ENCODE data around the gene GUCY1A2.
"Not testable (repeated sequence)": the region's sequence is repeated elsewhere in the genome, so short reads cannot be mapped to it uniquely, and the experiment has no call there.

GUCY1A2 gene

GRCh38 chr11:106815209-106815608 lies 203.1 kb downstream of the GUCY1A2 start:
- no peak for TF ChIP-seq PAX5 (IDR thresholded peaks at IDR 0.05; ENCODE audit: insufficient read depth, low read length, severe bottlenecking)
- TF ChIP-seq SPI1 (IDR thresholded peaks at IDR 0.05; ENCODE audit: low read depth, low read length): no peak
- TF ChIP-seq POLR2A (IDR thresholded peaks at IDR 0.05; ENCODE audit: low read depth, low read length): no peak
- TF ChIP-seq POU2F2 (IDR thresholded peaks at IDR 0.05; ENCODE audit: low read depth, low read length): no peak
- TF ChIP-seq TAF1 (IDR thresholded peaks at IDR 0.05; ENCODE audit: low read depth, low read length): no peak
- TF ChIP-seq POLR2AphosphoS5 (IDR thresholded peaks at IDR 0.05; ENCODE audit: low read depth, low read length): no peak
- FAIRE-seq (no peak), DNase-seq (ENCODE audit: insufficient read length, low spot score) (no peak)

- TF ChIP-seq TAF1 (IDR thresholded peaks at IDR 0.05; ENCODE audit: low read depth, low read length) (no peak), PAX5 (IDR thresholded peaks at IDR 0.05; ENCODE audit: insufficient read depth, low read length, severe bottlenecking) (no peak), POU2F2 (IDR thresholded peaks at IDR 0.05; ENCODE audit: low read depth, low read length) (no peak), POLR2AphosphoS5 (IDR thresholded peaks at IDR 0.05; ENCODE audit: low read depth, low read length) (no peak), POLR2A (IDR thresholded peaks at IDR 0.05; ENCODE audit: low read depth, low read length) (no peak)
- FAIRE-seq: no peak
- DNase-seq (ENCODE audit: insufficient read length, low spot score): no peak
Observed at GRCh38 chr11:106813806-106814205, 204.5 kb downstream of the GUCY1A2 start.

- FAIRE-seq (no peak), DNase-seq (ENCODE audit: insufficient read length, low spot score) (no peak)
- no peak for TF ChIP-seq POLR2A (IDR thresholded peaks at IDR 0.05; ENCODE audit: low read depth, low read length)
- TF ChIP-seq PAX5 (IDR thresholded peaks at IDR 0.05; ENCODE audit: insufficient read depth, low read length, severe bottlenecking): no peak
Observed at GRCh38 chr11:106794058-106794457, 224.2 kb downstream of the GUCY1A2 start.

GRCh38 chr11:106789406-106789805 lies 228.9 kb downstream of the GUCY1A2 start:
- TF ChIP-seq SPI1 (IDR thresholded peaks at IDR 0.05; ENCODE audit: low read depth, low read length) (no peak), POU2F2 (IDR thresholded peaks at IDR 0.05; ENCODE audit: low read depth, low read length) (no peak), POLR2AphosphoS5 (IDR thresholded peaks at IDR 0.05; ENCODE audit: low read depth, low read length) (no peak), PAX5 (IDR thresholded peaks at IDR 0.05; ENCODE audit: insufficient read depth, low read length, severe bottlenecking) (no peak), POLR2A (IDR thresholded peaks at IDR 0.05; ENCODE audit: low read depth, low read length) (no peak), TAF1 (IDR thresholded peaks at IDR 0.05; ENCODE audit: low read depth, low read length) (no peak)
- FAIRE-seq: no peak
- no peak for DNase-seq (ENCODE audit: insufficient read length, low spot score)

GRCh38 chr11:106787454-106787853 lies 230.8 kb downstream of the GUCY1A2 start:
- FAIRE-seq (no peak), DNase-seq (ENCODE audit: insufficient read length, low spot score) (no peak)
- TF ChIP-seq POLR2AphosphoS5 (IDR thresholded peaks at IDR 0.05; ENCODE audit: low read depth, low read length) (no peak), PAX5 (IDR thresholded peaks at IDR 0.05; ENCODE audit: insufficient read depth, low read length, severe bottlenecking) (no peak), POLR2A (IDR thresholded peaks at IDR 0.05; ENCODE audit: low read depth, low read length) (no peak), TAF1 (IDR thresholded peaks at IDR 0.05; ENCODE audit: low read depth, low read length) (no peak), SPI1 (IDR thresholded peaks at IDR 0.05; ENCODE audit: low read depth, low read length) (no peak), POU2F2 (IDR thresholded peaks at IDR 0.05; ENCODE audit: low read depth, low read length) (no peak)

- FAIRE-seq (no peak), DNase-seq (ENCODE audit: insufficient read length, low spot score) (no peak)
- TF ChIP-seq POLR2A (IDR thresholded peaks at IDR 0.05; ENCODE audit: low read depth, low read length) (no peak), TAF1 (IDR thresholded peaks at IDR 0.05; ENCODE audit: low read depth, low read length) (no peak), SPI1 (IDR thresholded peaks at IDR 0.05; ENCODE audit: low read depth, low read length) (no peak)
Observed at GRCh38 chr11:106785913-106786650, 232.2 kb downstream of the GUCY1A2 start.

- FAIRE-seq; DNase-seq (ENCODE audit: insufficient read length, low spot score): not testable (repeated sequence)
Observed at GRCh38 chr11:106777302-106777701, 241.0 kb downstream of the GUCY1A2 start.

- FAIRE-seq (no peak), DNase-seq (ENCODE audit: insufficient read length, low spot score) (no peak)
- TF ChIP-seq TAF1 (IDR thresholded peaks at IDR 0.05; ENCODE audit: low read depth, low read length) (no peak), PAX5 (IDR thresholded peaks at IDR 0.05; ENCODE audit: insufficient read depth, low read length, severe bottlenecking) (no peak), POU2F2 (IDR thresholded peaks at IDR 0.05; ENCODE audit: low read depth, low read length) (no peak), SPI1 (IDR thresholded peaks at IDR 0.05; ENCODE audit: low read depth, low read length) (no peak), POLR2A (IDR thresholded peaks at IDR 0.05; ENCODE audit: low read depth, low read length) (no peak), POLR2AphosphoS5 (IDR thresholded peaks at IDR 0.05; ENCODE audit: low read depth, low read length) (no peak)
Observed at GRCh38 chr11:106770489-106771085, 247.7 kb downstream of the GUCY1A2 start.

GRCh38 chr11:106765469-106766258 lies 252.6 kb downstream of the GUCY1A2 start:
- FAIRE-seq: no peak
- DNase-seq (ENCODE audit: insufficient read length, low spot score): no peak
- TF ChIP-seq PAX5 (IDR thresholded peaks at IDR 0.05; ENCODE audit: insufficient read depth, low read length, severe bottlenecking): no peak
- TF ChIP-seq POLR2AphosphoS5 (IDR thresholded peaks at IDR 0.05; ENCODE audit: low read depth, low read length): no peak
- no peak for TF ChIP-seq POU2F2 (IDR thresholded peaks at IDR 0.05; ENCODE audit: low read depth, low read length)
- TF ChIP-seq TAF1 (IDR thresholded peaks at IDR 0.05; ENCODE audit: low read depth, low read length): no peak
- TF ChIP-seq SPI1 (IDR thresholded peaks at IDR 0.05; ENCODE audit: low read depth, low read length): no peak
- no peak for TF ChIP-seq POLR2A (IDR thresholded peaks at IDR 0.05; ENCODE audit: low read depth, low read length)

- no peak for TF ChIP-seq POLR2AphosphoS5 (IDR thresholded peaks at IDR 0.05; ENCODE audit: low read depth, low read length)
- no peak for TF ChIP-seq POU2F2 (IDR thresholded peaks at IDR 0.05; ENCODE audit: low read depth, low read length)
- no peak for TF ChIP-seq TAF1 (IDR thresholded peaks at IDR 0.05; ENCODE audit: low read depth, low read length)
- TF ChIP-seq PAX5 (IDR thresholded peaks at IDR 0.05; ENCODE audit: insufficient read depth, low read length, severe bottlenecking): no peak
- no peak for TF ChIP-seq SPI1 (IDR thresholded peaks at IDR 0.05; ENCODE audit: low read depth, low read length)
- no peak for TF ChIP-seq POLR2A (IDR thresholded peaks at IDR 0.05; ENCODE audit: low read depth, low read length)
- no peak for DNase-seq (ENCODE audit: insufficient read length, low spot score)
- FAIRE-seq: no peak
Observed at GRCh38 chr11:106763501-106763900, 254.8 kb downstream of the GUCY1A2 start.
